PC-3 (cell line): ENCODE measurements around the gene FOXO3B. TPM values are rescaled to one million over a fixed set of nuclear protein-coding genes. Genes with fewer than 3 reads are reported as not detected.
"Not testable (repeated sequence)": the region's sequence is repeated elsewhere in the genome, so short reads cannot be mapped to it uniquely, and the experiment has no call there.

Experiments used
- ATAC-seq: fragments of 200-7000 bp; cut with Tn5 transposase; 2 replicates; pipeline ENCODE4 v1.9.1; 2020; ENCODE audit warnings: mild to moderate bottlenecking, moderate library complexity
- BruUV-seq: library from RNA; stranded (reverse); fragments of 400-500 nt; replicated peaks from 2 replicates; lab custom pipeline; 2021; lab: Mats Ljungman, UMichigan
- CTCF ChIA-PET: fragments of 300-600 bp; sonication (Branson Sonifier 250); formaldehyde crosslinking; loops from one replicate; lab custom pipeline; 2022; ENCODE audit warnings: antibody characterized with exemption; lab: Charles Lee
- POLR2A ChIA-PET: fragments of 300-600 bp; sonication (Branson Sonifier 250); formaldehyde crosslinking; loops from one replicate; lab custom pipeline; 2022; ENCODE audit warnings: antibody characterized with exemption; ENCODE audit not compliant: unreplicated experiment; lab: Charles Lee
- DNase-seq: peaks from one replicate; pipeline ENCODE4 v3.0.0-alpha.2; 2015
- H2AFZ ChIP-seq: fragments of 300-600 bp; sonication (generic); 2 replicates; pipeline ENCODE4 v1.6.0; 2016; ENCODE audit warnings: antibody characterized with exemption, low read length
- H3F3A ChIP-seq: fragments of 300-600 bp; sonication (generic); one replicate; pipeline ENCODE4 v1.6.0; 2017; ENCODE audit warnings: antibody characterized with exemption, low read length, control low read depth, mild to moderate bottlenecking; ENCODE audit not compliant: unreplicated experiment
- H3K27ac ChIP-seq: fragments of 300-600 bp; sonication (generic); 2 replicates; pipeline ENCODE4 v1.5.1; 2016; ENCODE audit warnings: mild to moderate bottlenecking, low read length
- H3K27me3 ChIP-seq: fragments of 300-600 bp; sonication (generic); 2 replicates; pipeline ENCODE4 v1.6.1; 2016; ENCODE audit warnings: low read length, mixed read lengths
- H3K36me3 ChIP-seq: fragments of 300-600 bp; sonication (generic); 2 replicates; pipeline ENCODE4 v1.6.1; 2016; ENCODE audit warnings: low read depth, mixed run types, low read length, mixed read lengths
- H3K4me1 ChIP-seq: fragments of 300-600 bp; sonication (generic); 2 replicates; pipeline ENCODE4 v1.5.1; 2016; ENCODE audit warnings: low read length; ENCODE audit not compliant: insufficient read depth
- H3K4me2 ChIP-seq: fragments of 300-600 bp; sonication (generic); 2 replicates; pipeline ENCODE4 v1.6.0; 2016; ENCODE audit warnings: low read length
- H3K4me3 ChIP-seq: fragments of 300-600 bp; sonication (generic); 2 replicates; pipeline ENCODE4 v1.5.1; 2016; ENCODE audit warnings: mild to moderate bottlenecking, low read length, mixed read lengths
- H3K79me2 ChIP-seq: fragments of 300-600 bp; sonication (generic); 2 replicates; pipeline ENCODE4 v1.6.1; 2017; ENCODE audit warnings: low read length, mixed read lengths
- H3K9ac ChIP-seq: fragments of 300-600 bp; sonication (generic); 2 replicates; pipeline ENCODE4 v1.6.0; 2016; ENCODE audit warnings: mild to moderate bottlenecking, low read length
- H3K9me2 ChIP-seq: fragments of 300-600 bp; sonication (generic); replicated peaks from 2 replicates; pipeline ENCODE4 v1.6.1; 2016; ENCODE audit warnings: mixed run types, low read length, mixed read lengths
- H3K9me3 ChIP-seq: fragments of 300-600 bp; sonication (generic); 2 replicates; pipeline ENCODE4 v1.6.1; 2016; ENCODE audit warnings: low read length, mixed read lengths
- H4K20me1 ChIP-seq: fragments of 300-600 bp; sonication (generic); 2 replicates; pipeline ENCODE4 v1.6.1; 2016; ENCODE audit warnings: low read length, mixed read lengths
- intact Hi-C: fragments of 100-400 bp; cut with micrococcal nuclease; formaldehyde crosslinking; loops from 2 replicates; pipeline ENCODE4 v1.9.0; 2023
- total RNA-seq: library from RNA; depleted of rRNA; stranded (reverse); fragments of >200 nt; gene quantifications from 2 replicates; pipeline ENCODE4 v1.2.3, GENCODE V29; 2014; rRNA removed

The FOXO3B gene
- total RNA-seq, 1 experiment from 2014 or later, result 3.5 TPM

DNA sequence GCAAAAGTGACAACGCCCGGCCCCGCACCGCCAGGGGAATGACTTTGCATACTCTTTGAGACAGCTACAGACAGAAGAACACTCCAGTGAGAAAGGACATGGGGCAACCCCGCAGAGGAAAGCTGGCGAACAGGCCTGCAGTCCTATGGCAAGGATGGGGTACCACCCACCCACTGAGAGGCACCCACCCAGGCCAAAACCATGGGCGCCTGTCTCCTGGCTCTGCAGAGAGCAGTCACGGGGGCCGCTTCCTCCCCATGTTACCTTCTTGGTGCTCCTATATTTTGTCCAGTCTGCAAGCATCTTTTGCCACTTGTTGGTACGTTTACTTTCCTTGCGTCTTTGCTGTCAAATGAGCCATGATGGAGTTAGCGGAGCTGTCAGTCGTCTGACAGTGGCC is 43.8 kb downstream of the FOXO3B start:
- H3F3A ChIP-seq, H3K9ac ChIP-seq, H2AFZ ChIP-seq, H3K4me1 ChIP-seq, intact Hi-C loops, POLR2A ChIA-PET, H3K79me2 ChIP-seq, H3K9me2 ChIP-seq, H3K27me3 ChIP-seq, H4K20me1 ChIP-seq, BruUV-seq, H3K4me3 ChIP-seq, CTCF ChIA-PET, DNase-seq, ATAC-seq, H3K9me3 ChIP-seq, H3K4me2 ChIP-seq, H3K27ac ChIP-seq, H3K36me3 ChIP-seq: not testable (repeated sequence)

GRCh38 chr17:18636237-18636636 is 45.9 kb downstream of the FOXO3B start:
- H3K36me3 ChIP-seq, H3K27me3 ChIP-seq, H4K20me1 ChIP-seq, H3K4me3 ChIP-seq, intact Hi-C loops, H3K9me2 ChIP-seq, H3K4me1 ChIP-seq, H3K4me2 ChIP-seq, CTCF ChIA-PET, H3K27ac ChIP-seq, H3K9me3 ChIP-seq, H3K79me2 ChIP-seq, H3K9ac ChIP-seq, BruUV-seq, H2AFZ ChIP-seq, H3F3A ChIP-seq, DNase-seq, POLR2A ChIA-PET, ATAC-seq: not testable (repeated sequence)

DNA sequence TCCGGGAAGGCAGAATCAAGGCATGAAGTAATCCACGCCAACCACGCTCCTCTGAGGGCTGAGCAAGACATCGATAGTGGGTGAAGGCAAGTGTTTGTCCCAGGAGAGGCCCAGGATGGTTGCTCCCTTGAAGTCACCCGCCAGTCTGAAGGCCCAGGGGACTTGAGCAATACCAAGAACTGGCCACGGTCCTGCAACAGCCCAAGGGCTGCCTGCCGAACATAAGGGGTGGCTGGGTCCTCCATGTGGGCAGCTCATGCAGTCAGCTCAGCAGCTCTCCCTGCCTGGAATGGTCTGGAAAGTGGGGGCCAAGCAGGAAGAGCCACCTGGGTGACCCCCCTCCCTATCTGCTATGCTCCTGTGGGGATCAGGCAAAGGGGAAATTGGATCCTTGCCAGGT is 46.3 kb downstream of the FOXO3B start:
- intact Hi-C loops, H4K20me1 ChIP-seq, H3K9ac ChIP-seq, DNase-seq, ATAC-seq, CTCF ChIA-PET, H3K9me2 ChIP-seq, H3F3A ChIP-seq, BruUV-seq, H3K4me3 ChIP-seq, H3K36me3 ChIP-seq, H3K4me2 ChIP-seq, H3K27me3 ChIP-seq, H2AFZ ChIP-seq, H3K4me1 ChIP-seq, H3K79me2 ChIP-seq, H3K27ac ChIP-seq, POLR2A ChIA-PET, H3K9me3 ChIP-seq: not testable (repeated sequence)

DNA sequence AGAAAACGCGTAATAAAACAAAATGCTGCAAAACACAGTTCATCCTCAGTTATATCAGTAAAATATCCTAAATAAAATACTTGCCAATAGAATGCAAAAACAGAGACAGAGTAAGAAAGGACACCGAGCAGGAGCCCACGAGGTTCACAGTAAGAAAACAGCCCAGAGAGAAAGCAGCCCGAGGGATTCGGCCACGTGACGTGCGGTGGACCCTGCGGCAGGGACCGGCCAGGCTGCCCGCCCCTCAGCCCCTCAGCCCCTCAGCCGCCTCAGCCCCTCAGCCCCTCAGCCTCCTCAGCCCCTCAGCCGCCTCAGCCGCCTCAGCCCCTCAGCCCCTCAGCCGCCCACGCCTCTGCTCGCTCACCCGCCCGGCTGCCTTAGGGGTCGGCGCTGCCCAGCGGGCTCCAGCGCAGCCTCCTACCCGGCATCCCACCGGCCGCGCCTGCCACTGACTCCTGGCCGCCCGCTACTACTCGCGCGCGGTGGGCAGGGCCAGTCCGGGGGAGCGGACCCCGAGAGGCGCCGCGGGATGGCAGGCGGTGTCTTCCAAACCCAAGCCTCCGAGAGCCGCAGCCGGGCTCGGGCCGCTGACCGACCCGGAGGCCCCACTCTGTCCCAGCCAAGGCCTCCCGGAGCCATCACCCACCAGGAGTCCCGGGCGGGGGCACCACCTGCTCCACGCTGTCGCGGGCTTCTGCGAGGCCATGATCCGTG is 47.4 kb downstream of the FOXO3B start:
- intact Hi-C loops, H2AFZ ChIP-seq, POLR2A ChIA-PET, H3K9me3 ChIP-seq, H3K4me1 ChIP-seq, H3K79me2 ChIP-seq, H3K27ac ChIP-seq, H3K36me3 ChIP-seq, H3K9ac ChIP-seq, DNase-seq, H3K4me3 ChIP-seq, H4K20me1 ChIP-seq, H3F3A ChIP-seq, H3K4me2 ChIP-seq, ATAC-seq, H3K27me3 ChIP-seq, H3K9me2 ChIP-seq, BruUV-seq, CTCF ChIA-PET: not testable (repeated sequence)

Other genes starting within 250 kb of the FOXO3B start
- not detected in 2 replicates for gene LGALS9C, start 205.5 kb downstream of the FOXO3B start, total RNA-seq
- not detected in 2 replicates for gene TBC1D28, start 37.9 kb downstream of the FOXO3B start, total RNA-seq
- gene FBXW10, start 61.7 kb upstream of the FOXO3B start, total RNA-seq, result 0.15 TPM in 1 of 2 replicates, not detected in the other
- 42.2 and 57.9 TPM in 2 replicates for gene TVP23B, start 98.9 kb upstream of the FOXO3B start, total RNA-seq
- gene PRPSAP2, start 175.8 kb upstream of the FOXO3B start, total RNA-seq, result 60.1 and 81.3 TPM in 2 replicates